MM.1S (cell line): ENCODE results near the gene ZFP36L1.

ENCODE experiments used
- DNase-seq: peaks from one replicate; pipeline ENCODE4 v3.0.0-alpha.2; 2015
- H2AFZ ChIP-seq: fragments of 300-600 bp; sonication (generic); 2 replicates; pipeline ENCODE4 v1.6.0; 2016; ENCODE audit warnings: antibody characterized with exemption, low read length
- H3F3A ChIP-seq: fragments of 300-600 bp; sonication (generic); 2 replicates; pipeline ENCODE4 v1.6.1; 2016; ENCODE audit warnings: mild to moderate bottlenecking, antibody characterized with exemption, low read length, moderate library complexity, mixed read lengths; ENCODE audit not compliant: insufficient read depth
- H3K27ac ChIP-seq: fragments of 300-600 bp; sonication (generic); 2 replicates; pipeline ENCODE4 v1.5.1; 2016; ENCODE audit warnings: mild to moderate bottlenecking, low read length
- H3K27me3 ChIP-seq: fragments of 300-600 bp; sonication (generic); replicated peaks from 2 replicates; pipeline ENCODE4 v1.6.0; 2016; ENCODE audit warnings: low read length; ENCODE audit not compliant: insufficient read depth
- H3K36me3 ChIP-seq: fragments of 300-600 bp; sonication (generic); replicated peaks from 2 replicates; pipeline ENCODE4 v1.6.1; 2016; ENCODE audit warnings: mild to moderate bottlenecking, low read length, mixed read lengths; ENCODE audit not compliant: insufficient read depth
- H3K4me1 ChIP-seq: fragments of 300-600 bp; sonication (generic); 2 replicates; pipeline ENCODE4 v1.6.1; 2016; ENCODE audit warnings: low read length, mixed read lengths
- H3K4me2 ChIP-seq: fragments of 300-600 bp; sonication (generic); 2 replicates; pipeline ENCODE4 v1.6.0; 2016; ENCODE audit warnings: low read depth, low read length
- H3K4me3 ChIP-seq: fragments of 300-600 bp; sonication (generic); 2 replicates; pipeline ENCODE4 v1.5.1; 2016; ENCODE audit warnings: low read length, mixed read lengths
- H3K79me2 ChIP-seq: fragments of 300-600 bp; sonication (generic); 2 replicates; pipeline ENCODE4 v1.6.1; 2016; ENCODE audit warnings: mixed run types, low read length, mixed read lengths
- H3K9ac ChIP-seq: fragments of 300-600 bp; sonication (generic); 2 replicates; pipeline ENCODE4 v1.6.1; 2016; ENCODE audit warnings: low read length, mixed read lengths
- H3K9me2 ChIP-seq: fragments of 300-600 bp; sonication (generic); replicated peaks from 2 replicates; pipeline ENCODE4 v1.6.1; 2016; ENCODE audit warnings: mild to moderate bottlenecking, low read length, mixed read lengths; ENCODE audit not compliant: insufficient read depth
- H3K9me3 ChIP-seq: fragments of 300-600 bp; sonication (generic); replicated peaks from 2 replicates; pipeline ENCODE4 v1.6.1; 2016; ENCODE audit warnings: mild to moderate bottlenecking, low read length, mixed read lengths; ENCODE audit not compliant: insufficient read depth
- H4K20me1 ChIP-seq: fragments of 300-600 bp; sonication (generic); 2 replicates; pipeline ENCODE4 v1.6.1; 2016; ENCODE audit warnings: mild to moderate bottlenecking, low read length, moderate library complexity, mixed read lengths; ENCODE audit not compliant: insufficient read depth
- EZH2 ChIP-seq: fragments of 300-600 bp; sonication (generic); optimal IDR thresholded peaks from 2 replicates; pipeline ENCODE3; 2017; ENCODE audit warnings: low read depth, mild to moderate bottlenecking, antibody characterized with exemption, low read length, mixed read lengths
- EZH2phosphoT487 ChIP-seq: fragments of 300-600 bp; sonication (generic); IDR thresholded peaks from 2 replicates; pipeline ENCODE4 v1.6.1; 2018; ENCODE audit warnings: antibody characterized with exemption, low read length
- TF ChIP-seq, protein P1 (sequence below): fragments of 300-600 bp; sonication (generic); IDR thresholded peaks from 2 replicates; pipeline ENCODE4 v1.5.1; 2016; ENCODE audit warnings: antibody characterized with exemption, low read length, mixed read lengths

ZFP36L1 gene

DNA sequence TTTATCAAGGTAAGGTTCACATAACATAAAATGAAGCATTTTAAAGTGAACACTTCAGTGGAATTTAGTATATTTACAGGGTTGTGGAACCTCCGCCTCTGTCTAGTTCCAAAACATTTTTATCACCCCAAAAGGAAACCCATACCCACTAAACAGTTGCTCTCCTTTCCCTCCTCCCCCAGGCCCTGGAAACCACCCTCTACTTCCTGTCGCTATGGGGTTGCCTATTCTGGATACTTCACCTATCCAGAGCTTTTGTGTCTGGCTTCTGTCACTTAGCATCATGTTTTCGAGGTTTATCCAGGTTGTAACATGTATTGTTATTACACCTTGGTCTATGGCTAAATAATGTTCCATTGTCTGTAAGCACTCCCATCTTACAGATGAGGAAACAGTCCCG lies 27.7 kb upstream of the ZFP36L1 start:
- no peak for DNase-seq
- no peak overlapping the region for H3K4me2 ChIP-seq
- H3K79me2 ChIP-seq, result no peaks in the 10 kb centered on the region
- no peak for TF ChIP-seq EZH2
- TF ChIP-seq, protein P1, sequence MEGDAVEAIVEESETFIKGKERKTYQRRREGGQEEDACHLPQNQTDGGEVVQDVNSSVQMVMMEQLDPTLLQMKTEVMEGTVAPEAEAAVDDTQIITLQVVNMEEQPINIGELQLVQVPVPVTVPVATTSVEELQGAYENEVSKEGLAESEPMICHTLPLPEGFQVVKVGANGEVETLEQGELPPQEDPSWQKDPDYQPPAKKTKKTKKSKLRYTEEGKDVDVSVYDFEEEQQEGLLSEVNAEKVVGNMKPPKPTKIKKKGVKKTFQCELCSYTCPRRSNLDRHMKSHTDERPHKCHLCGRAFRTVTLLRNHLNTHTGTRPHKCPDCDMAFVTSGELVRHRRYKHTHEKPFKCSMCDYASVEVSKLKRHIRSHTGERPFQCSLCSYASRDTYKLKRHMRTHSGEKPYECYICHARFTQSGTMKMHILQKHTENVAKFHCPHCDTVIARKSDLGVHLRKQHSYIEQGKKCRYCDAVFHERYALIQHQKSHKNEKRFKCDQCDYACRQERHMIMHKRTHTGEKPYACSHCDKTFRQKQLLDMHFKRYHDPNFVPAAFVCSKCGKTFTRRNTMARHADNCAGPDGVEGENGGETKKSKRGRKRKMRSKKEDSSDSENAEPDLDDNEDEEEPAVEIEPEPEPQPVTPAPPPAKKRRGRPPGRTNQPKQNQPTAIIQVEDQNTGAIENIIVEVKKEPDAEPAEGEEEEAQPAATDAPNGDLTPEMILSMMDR, result no peak
- no peak for TF ChIP-seq EZH2phosphoT487
- H2AFZ ChIP-seq, result no peak overlapping the region
- H3K4me1 ChIP-seq, result no peaks in the 10 kb centered on the region
- no peaks in the 10 kb centered on the region for H3K36me3 ChIP-seq
- H3K9ac ChIP-seq, result no peak overlapping the region
- H3K27ac ChIP-seq, result no peak overlapping the region
- H4K20me1 ChIP-seq, result no peaks in the 10 kb centered on the region
- H3K9me2 ChIP-seq, result no peaks in the 10 kb centered on the region
- H3K9me3 ChIP-seq, result no peaks in the 10 kb centered on the region
- H3F3A ChIP-seq, result no peaks in the 10 kb centered on the region
- H3K27me3 ChIP-seq, result no peaks in the 10 kb centered on the region
- H3K4me3 ChIP-seq, result no peak overlapping the region

DNA sequence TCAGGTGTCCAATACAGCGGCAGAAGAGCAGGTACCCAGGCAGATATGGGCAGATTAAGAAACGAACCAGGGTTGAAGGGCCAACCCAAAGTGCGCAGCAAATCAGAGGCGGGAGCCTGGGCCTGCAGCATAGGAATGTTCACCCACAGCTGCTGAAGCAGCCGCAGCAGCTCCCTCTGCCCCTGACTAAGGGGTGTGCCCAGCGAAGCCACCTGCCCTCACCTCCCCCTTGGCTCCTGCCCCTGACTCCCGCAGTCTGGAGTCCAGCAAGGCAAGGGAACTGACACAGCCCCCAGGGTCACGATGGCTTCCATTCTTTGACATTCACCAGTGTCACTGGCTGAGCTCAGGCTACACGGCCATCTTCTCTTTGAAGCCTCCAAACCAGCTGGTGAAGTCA lies 27.3 kb upstream of the ZFP36L1 start:
- Histone ChIP-seq H3K9ac (no peak overlapping the region), H3K36me3 (no peaks in the 10 kb centered on the region), H3K9me2 (no peaks in the 10 kb centered on the region), H3K27ac (no peak overlapping the region), H3K4me3 (no peak overlapping the region), H3K27me3 (no peaks in the 10 kb centered on the region), H4K20me1 (no peaks in the 10 kb centered on the region), H3K9me3 (no peaks in the 10 kb centered on the region), H3K4me2 (no peak overlapping the region), H3K4me1 (no peaks in the 10 kb centered on the region), H2AFZ (no peak overlapping the region), H3F3A (no peaks in the 10 kb centered on the region), H3K79me2 (no peaks in the 10 kb centered on the region)
- TF ChIP-seq EZH2, result no peak
- no peak for TF ChIP-seq EZH2phosphoT487
- TF ChIP-seq, protein P1, result no peak
- no peak for DNase-seq

DNA sequence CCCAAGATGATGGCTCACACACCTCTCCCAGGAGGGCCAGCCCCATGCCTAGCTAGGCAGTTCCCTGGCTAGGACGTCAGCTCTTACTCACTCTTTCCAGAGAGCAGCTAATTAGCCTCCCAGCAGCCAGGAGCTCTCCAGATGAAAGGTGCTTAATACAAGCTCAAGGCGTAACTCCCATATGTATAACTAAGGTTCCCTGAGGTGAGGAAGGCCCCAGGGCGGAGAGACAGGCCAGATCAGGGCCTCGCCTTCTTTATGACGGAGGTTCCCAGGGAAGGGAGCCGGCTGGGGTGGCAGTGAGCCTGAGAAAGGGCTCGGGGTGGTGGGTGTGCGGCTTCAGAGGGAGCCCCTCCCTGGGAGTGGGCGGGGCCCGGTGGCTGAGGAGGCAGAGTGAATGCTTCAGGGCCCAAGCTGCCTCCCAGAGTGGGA lies 26.4 kb upstream of the ZFP36L1 start:
- no peaks in the 10 kb centered on the region for H3K36me3 ChIP-seq
- H3K4me1 ChIP-seq, result peaks cover 3% of the 10 kb centered on the region
- H4K20me1 ChIP-seq, result no peaks in the 10 kb centered on the region
- no peaks in the 10 kb centered on the region for H3K9me3 ChIP-seq
- no peak for DNase-seq
- H3K4me3 ChIP-seq, result no peak overlapping the region
- TF ChIP-seq EZH2phosphoT487 (no peak), EZH2 (no peak)
- TF ChIP-seq, protein P1, result no peak
- no peaks in the 10 kb centered on the region for H3K27me3 ChIP-seq
- no peak overlapping the region for H2AFZ ChIP-seq
- H3K4me2 ChIP-seq, result no peak overlapping the region
- no peak overlapping the region for H3K27ac ChIP-seq
- H3K79me2 ChIP-seq, result no peaks in the 10 kb centered on the region
- H3K9me2 ChIP-seq, result no peaks in the 10 kb centered on the region
- H3K9ac ChIP-seq, result no peak overlapping the region
- no peaks in the 10 kb centered on the region for H3F3A ChIP-seq
